ENCODE data around the gene KIAA0930.

Gene KIAA0930

DNA sequence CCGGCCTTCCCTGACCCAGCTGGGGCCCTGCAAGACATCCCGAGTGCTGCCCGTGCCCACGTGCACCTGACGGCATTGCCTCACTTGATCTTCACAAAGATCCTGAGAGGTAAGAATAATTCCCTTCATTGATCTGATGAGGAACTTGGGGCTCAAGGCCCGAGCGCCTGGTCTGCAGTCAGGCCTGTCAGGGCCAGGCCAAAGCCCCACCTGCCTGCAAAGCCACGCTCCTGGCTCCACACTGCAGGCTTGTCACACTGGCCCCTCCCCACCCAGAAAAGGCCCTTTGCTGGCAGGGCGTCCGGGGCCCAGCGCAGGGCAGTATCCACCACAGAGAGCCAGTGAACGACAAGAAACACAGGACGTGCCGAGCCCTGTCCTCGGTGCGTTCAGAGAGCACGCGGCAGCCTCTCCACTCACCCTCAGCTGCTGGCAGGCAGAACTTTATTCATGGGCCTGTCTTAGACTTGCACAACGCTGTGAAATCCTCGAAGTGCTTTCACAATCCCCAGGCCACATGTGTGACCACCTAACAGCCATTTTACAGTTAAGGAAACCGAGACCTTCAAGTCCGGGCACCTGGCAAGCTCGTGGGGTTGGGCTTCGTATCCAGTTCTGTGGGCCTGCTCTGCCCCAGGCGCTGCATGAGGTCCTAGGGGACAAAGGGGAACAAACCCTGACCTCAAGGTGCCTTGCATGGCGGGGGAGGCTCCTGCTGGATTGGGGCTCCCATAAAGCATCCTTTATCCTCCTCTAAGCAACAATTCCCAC lies 14.8 kb downstream of the KIAA0930 start:
- TF ChIP-seq CSDC2 (CRISPR knock-in tag; IDR thresholded peaks at IDR 0.05) (no peak), ARNTL (CRISPR knock-in tag; IDR thresholded peaks at IDR 0.05; ENCODE audit: borderline replicate concordance, low read depth) (no peak), ZC3H10 (CRISPR knock-in tag; IDR thresholded peaks at IDR 0.05) (no peak), BACH2 (CRISPR knock-in tag; IDR thresholded peaks at IDR 0.05; ENCODE audit: borderline replicate concordance) (no peak)
- TF ChIP-seq, protein P1, sequence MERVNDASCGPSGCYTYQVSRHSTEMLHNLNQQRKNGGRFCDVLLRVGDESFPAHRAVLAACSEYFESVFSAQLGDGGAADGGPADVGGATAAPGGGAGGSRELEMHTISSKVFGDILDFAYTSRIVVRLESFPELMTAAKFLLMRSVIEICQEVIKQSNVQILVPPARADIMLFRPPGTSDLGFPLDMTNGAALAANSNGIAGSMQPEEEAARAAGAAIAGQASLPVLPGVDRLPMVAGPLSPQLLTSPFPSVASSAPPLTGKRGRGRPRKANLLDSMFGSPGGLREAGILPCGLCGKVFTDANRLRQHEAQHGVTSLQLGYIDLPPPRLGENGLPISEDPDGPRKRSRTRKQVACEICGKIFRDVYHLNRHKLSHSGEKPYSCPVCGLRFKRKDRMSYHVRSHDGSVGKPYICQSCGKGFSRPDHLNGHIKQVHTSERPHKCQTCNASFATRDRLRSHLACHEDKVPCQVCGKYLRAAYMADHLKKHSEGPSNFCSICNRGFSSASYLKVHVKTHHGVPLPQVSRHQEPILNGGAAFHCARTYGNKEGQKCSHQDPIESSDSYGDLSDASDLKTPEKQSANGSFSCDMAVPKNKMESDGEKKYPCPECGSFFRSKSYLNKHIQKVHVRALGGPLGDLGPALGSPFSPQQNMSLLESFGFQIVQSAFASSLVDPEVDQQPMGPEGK (CRISPR knock-in tag; IDR thresholded peaks at IDR 0.05; ENCODE audit: borderline replicate concordance) = no peak
- no peak for ATAC-seq

DNA sequence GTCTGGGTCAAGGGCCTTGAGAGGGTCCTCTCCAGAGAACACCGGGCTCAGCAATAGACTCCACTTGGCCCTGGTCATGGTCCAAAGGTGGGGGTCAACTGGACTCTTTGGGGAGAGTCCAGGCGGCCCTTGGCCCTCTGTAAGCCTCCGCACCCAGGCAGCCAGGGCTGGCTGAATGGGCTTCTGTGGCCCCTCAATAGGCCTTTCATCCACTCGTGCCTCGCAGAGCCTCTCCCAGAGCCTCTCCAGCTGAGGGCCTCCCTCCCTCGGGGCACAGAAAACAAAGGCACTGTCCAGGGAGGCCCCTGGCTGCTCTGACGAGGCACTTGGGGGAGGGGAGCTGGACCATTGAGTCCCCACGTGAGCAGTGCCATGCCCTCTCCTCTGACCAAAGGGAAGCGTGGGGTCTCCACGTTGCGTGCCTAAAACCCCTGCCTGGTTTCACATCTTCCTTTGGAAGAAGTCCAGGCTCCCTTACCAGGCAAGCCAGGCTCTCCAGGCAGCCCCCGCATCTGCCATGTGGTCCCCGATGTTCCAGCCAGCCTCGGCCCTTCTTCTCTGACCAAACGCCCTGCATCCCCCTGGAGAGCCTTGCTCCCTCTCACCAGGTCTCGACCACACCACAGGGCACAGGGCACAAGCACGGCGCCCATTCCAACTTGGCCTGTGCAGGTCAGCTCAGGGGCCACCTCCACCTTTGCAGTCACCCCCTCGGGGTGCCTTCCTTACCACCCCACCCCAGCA lies 15.5 kb downstream of the KIAA0930 start:
- ATAC-seq = no peak; the same call in 2 of the 3 replicates
- TF ChIP-seq CSDC2 (CRISPR knock-in tag; IDR thresholded peaks at IDR 0.05) (no peak), ISL1 (CRISPR knock-in tag; IDR thresholded peaks at IDR 0.05) (no peak), ZFP3 (CRISPR knock-in tag; IDR thresholded peaks at IDR 0.05) (no peak), OSR1 (CRISPR knock-in tag; IDR thresholded peaks at IDR 0.05) (no peak), GLIS3 (CRISPR knock-in tag; IDR thresholded peaks at IDR 0.05) (no peak), ZNF565 (CRISPR knock-in tag; conservative IDR thresholded peaks at IDR 0.05; ENCODE audit: low read depth) (no peak), ZNF8 (CRISPR knock-in tag; IDR thresholded peaks at IDR 0.05) (no peak), TOX (CRISPR knock-in tag; IDR thresholded peaks at IDR 0.05; ENCODE audit: borderline replicate concordance) (no peak), ZFP30 (CRISPR knock-in tag; IDR thresholded peaks at IDR 0.05) (no peak), ARNTL (CRISPR knock-in tag; IDR thresholded peaks at IDR 0.05; ENCODE audit: borderline replicate concordance, low read depth) (no peak), TCF4 (CRISPR knock-in tag; IDR thresholded peaks at IDR 0.05; ENCODE audit: borderline replicate concordance) (no peak), SNAI2 (CRISPR knock-in tag; IDR thresholded peaks at IDR 0.05) (no peak), BACH2 (CRISPR knock-in tag; IDR thresholded peaks at IDR 0.05; ENCODE audit: borderline replicate concordance) (no peak), RARB (CRISPR knock-in tag; IDR thresholded peaks at IDR 0.05) (no peak)
- TF ChIP-seq, protein P2, sequence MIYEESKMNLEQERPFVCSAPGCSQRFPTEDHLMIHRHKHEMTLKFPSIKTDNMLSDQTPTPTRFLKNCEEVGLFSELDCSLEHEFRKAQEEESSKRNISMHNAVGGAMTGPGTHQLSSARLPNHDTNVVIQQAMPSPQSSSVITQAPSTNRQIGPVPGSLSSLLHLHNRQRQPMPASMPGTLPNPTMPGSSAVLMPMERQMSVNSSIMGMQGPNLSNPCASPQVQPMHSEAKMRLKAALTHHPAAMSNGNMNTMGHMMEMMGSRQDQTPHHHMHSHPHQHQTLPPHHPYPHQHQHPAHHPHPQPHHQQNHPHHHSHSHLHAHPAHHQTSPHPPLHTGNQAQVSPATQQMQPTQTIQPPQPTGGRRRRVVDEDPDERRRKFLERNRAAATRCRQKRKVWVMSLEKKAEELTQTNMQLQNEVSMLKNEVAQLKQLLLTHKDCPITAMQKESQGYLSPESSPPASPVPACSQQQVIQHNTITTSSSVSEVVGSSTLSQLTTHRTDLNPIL (CRISPR knock-in tag; IDR thresholded peaks at IDR 0.05; ENCODE audit: low read depth) = no peak
- TF ChIP-seq, protein P1 (CRISPR knock-in tag; IDR thresholded peaks at IDR 0.05; ENCODE audit: borderline replicate concordance) = no peak
- TF ChIP-seq, protein P3, sequence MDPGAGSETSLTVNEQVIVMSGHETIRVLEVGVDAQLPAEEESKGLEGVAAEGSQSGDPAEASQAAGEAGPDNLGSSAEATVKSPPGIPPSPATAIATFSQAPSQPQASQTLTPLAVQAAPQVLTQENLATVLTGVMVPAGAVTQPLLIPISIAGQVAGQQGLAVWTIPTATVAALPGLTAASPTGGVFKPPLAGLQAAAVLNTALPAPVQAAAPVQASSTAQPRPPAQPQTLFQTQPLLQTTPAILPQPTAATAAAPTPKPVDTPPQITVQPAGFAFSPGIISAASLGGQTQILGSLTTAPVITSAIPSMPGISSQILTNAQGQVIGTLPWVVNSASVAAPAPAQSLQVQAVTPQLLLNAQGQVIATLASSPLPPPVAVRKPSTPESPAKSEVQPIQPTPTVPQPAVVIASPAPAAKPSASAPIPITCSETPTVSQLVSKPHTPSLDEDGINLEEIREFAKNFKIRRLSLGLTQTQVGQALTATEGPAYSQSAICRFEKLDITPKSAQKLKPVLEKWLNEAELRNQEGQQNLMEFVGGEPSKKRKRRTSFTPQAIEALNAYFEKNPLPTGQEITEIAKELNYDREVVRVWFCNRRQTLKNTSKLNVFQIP (CRISPR knock-in tag; IDR thresholded peaks at IDR 0.05; ENCODE audit: borderline replicate concordance, low read depth) = no peak
- TF ChIP-seq, protein P4, sequence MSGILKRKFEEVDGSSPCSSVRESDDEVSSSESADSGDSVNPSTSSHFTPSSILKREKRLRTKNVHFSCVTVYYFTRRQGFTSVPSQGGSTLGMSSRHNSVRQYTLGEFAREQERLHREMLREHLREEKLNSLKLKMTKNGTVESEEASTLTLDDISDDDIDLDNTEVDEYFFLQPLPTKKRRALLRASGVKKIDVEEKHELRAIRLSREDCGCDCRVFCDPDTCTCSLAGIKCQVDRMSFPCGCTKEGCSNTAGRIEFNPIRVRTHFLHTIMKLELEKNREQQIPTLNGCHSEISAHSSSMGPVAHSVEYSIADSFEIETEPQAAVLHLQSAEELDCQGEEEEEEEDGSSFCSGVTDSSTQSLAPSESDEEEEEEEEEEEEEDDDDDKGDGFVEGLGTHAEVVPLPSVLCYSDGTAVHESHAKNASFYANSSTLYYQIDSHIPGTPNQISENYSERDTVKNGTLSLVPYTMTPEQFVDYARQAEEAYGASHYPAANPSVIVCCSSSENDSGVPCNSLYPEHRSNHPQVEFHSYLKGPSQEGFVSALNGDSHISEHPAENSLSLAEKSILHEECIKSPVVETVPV (CRISPR knock-in tag; IDR thresholded peaks at IDR 0.05) = no peak
- TF ChIP-seq, protein P5, sequence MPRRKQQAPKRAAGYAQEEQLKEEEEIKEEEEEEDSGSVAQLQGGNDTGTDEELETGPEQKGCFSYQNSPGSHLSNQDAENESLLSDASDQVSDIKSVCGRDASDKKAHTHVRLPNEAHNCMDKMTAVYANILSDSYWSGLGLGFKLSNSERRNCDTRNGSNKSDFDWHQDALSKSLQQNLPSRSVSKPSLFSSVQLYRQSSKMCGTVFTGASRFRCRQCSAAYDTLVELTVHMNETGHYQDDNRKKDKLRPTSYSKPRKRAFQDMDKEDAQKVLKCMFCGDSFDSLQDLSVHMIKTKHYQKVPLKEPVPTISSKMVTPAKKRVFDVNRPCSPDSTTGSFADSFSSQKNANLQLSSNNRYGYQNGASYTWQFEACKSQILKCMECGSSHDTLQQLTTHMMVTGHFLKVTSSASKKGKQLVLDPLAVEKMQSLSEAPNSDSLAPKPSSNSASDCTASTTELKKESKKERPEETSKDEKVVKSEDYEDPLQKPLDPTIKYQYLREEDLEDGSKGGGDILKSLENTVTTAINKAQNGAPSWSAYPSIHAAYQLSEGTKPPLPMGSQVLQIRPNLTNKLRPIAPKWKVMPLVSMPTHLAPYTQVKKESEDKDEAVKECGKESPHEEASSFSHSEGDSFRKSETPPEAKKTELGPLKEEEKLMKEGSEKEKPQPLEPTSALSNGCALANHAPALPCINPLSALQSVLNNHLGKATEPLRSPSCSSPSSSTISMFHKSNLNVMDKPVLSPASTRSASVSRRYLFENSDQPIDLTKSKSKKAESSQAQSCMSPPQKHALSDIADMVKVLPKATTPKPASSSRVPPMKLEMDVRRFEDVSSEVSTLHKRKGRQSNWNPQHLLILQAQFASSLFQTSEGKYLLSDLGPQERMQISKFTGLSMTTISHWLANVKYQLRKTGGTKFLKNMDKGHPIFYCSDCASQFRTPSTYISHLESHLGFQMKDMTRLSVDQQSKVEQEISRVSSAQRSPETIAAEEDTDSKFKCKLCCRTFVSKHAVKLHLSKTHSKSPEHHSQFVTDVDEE (CRISPR knock-in tag; IDR thresholded peaks at IDR 0.05) = no peak

All from SK-N-SH treated with all-trans-retinoic acid at 6 μM for 48 hours (cell line).